GM21717 (cell line): Measurements from ENCODE around the gene DMAC2.
"Not testable (repeated sequence)": the region's sequence is repeated elsewhere in the genome, so short reads cannot be mapped to it uniquely, and the experiment has no call there.

Source experiments
- ATAC-seq: cut with Tn5 transposase; IDR thresholded peaks from one replicate; pipeline ENCODE4 v1.9.1; 2021; ENCODE audit warnings: mild to moderate bottlenecking, moderate library complexity; ENCODE audit not compliant: unreplicated experiment

Gene DMAC2

DNA sequence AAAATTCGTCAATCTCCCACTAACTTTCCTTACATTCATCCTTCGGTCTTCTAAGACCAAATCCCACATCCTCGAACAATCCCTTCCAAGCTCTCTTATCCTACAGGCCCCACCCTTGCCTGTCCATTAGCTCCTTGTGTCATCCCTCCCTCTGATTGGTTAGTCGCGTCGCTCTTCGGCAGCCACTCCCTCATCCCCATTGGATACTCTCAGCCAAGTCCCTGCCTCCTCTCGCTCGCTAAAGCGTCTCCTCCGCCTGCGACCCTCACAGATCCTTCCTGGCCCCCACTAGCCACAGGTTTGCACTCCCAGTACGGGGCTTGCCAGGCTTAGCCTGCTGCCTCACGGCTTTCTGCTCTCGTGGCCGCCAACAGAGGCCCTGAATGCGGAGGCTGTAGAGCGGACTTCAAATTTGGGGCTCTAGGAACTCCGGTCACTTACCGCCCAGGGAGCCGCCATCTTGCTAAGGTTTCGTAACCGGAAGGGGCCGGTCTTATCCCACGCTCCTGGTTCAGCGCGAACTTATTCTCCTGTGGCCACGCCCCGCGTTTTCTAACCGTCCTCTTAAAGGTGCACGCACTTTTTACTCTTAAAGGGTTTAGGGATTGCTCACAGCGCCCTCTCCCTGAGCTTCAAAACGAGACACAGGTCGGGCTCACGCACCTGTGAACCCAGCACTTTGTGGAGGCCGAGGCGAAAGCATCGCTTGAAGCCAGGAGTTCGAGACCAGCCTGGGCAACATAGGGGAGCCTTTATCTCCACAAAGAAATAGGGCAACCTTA is at the start of gene DMAC2:
Gene DMAC2, minus strand, starts transcription at position 472 of the 782 bp plus-strand sequence. Its CDS starts 13 bp downstream, at position 459.
- peak; percentile 72 for ATAC-seq

DNA sequence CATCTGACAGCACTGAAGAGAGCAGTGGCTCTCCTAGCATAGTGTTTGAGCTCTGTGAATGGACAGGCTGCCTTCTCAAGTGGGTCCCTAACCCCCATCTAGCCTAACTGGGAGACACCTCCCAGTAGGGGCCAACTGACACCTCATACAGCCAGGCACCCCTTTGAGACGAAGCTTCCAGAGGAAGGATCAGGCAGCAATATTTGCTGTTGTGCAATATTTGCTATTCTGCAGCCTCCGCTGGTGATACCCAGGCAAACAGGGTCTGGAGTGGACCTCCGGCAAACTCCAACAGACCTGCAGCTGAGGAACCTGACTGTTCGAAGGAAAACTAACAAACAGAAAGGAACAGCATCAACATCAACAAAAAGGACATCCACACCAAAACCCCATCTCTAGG is 47.2 kb upstream of the DMAC2 start:
- not testable (repeated sequence) for ATAC-seq

DNA sequence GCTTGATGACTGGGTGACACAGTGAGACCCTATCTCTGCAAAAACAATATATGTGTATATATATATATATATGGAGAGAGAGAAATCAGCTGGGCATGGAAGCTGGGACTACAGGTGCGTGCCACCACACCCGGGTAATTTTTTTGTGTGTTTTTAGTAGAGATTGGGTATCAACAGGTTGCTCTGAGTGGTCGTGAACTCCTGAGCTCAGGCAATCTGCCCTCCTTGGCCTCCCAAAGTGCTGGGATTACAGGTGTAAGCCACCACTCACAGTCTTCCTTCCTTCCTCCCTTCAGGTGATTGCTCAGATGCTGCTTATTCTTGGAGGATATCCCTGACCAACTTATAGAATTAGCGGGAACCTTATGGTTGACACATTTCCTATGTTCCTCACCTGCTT is 45.1 kb upstream of the DMAC2 start:
- ATAC-seq = no peak

DNA sequence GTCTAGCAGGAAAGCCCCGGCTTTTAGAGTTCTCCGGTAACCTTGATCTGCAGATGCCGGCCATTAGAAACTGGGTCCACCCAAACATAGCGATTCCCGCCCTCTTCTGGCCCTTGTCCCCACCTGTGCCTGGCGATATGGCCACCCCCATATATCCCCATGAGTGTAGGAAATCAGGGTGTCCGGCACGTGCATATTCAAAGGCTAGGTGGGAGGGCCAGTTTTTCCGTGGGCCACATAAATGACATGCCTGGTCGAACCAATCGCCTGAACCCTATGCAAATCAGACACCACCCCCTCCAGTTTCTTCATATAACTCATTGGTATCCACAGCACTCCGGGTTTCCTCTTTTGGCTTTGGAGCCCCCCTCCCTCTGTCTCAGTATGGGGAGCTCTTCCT is 40.6 kb upstream of the DMAC2 start:
- ATAC-seq = no peak

DNA sequence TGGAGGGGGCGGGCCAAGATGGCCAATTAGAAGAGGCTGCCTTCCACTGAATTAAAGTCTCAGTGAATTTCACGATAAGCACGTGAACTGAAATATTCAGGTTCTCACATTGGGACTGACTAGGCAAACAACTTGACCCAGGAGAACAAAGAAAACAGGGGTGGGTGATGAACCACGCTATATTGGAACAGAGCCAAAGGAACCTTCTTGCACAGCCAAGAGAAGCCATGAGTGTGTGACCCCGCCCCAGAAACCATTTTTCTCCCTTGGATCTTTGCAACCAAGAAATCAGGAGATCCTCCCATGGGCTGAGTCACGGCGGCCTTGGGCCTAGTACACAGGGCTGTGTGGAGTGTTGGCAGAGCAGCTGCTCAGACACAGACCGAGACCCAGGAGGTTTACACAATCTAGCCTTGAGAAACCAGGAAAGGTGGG is 40.1 kb upstream of the DMAC2 start:
- ATAC-seq = no peak

DNA sequence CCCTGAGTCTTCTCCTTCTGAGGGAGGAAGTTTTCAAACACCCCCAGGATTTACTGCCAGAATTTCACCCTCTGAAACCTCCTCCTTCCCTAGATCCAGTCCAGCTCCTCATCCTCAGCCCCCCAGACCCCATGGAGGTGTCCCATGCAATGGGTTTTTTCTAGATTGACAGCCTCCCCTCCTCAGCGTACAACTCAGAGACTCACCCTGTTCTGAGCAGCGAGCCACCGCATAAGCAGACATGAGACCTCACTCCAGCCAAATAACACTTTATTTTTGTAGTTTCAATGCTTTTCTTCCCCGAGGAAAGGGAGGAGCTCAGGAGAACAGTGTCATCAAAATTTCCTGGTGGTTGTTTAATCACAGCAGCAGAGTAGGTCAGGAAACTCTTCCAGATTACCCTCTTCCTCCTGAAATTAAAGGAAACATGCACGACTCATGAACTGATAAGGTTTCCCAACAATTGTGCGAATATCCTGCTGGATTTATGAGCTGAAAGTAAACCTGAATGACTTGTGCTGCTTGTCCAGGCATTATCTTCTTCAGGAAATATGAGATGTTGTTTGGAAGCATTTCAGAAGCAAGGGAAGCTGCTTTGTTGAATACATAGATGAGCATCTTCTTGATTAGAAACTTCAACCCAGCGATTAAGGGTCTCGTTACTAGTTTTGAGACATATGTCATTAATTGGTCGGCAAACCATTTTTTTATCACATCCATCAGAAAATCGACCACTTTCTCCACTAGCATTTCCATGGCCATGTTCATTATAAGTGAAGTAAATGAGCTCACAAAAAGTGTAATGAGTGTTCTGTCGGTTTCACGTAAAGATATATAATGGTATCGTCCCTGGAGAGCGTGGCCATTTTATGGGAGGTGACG is 39.4 kb upstream of the DMAC2 start:
- ATAC-seq = no peak

DNA sequence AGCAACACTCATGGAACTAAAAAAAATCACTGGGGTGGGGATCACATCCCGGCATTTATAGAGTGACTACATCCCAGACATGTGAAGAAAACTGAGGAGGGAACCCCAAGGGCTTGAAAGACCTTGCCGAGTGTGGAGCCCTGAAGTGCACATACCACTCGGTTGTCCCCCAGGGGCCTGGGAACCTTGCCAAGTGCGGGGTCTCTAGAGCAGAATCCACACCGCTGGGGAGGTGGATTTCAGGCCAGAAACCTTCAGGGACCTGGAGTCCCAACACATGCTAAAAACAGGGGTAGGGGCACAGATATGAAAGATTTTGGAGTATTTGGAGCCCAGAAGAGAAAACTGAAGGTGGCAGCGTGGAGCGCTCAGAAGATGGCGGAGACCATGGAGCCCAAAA is 38.5 kb upstream of the DMAC2 start:
- ATAC-seq = no peak

DNA sequence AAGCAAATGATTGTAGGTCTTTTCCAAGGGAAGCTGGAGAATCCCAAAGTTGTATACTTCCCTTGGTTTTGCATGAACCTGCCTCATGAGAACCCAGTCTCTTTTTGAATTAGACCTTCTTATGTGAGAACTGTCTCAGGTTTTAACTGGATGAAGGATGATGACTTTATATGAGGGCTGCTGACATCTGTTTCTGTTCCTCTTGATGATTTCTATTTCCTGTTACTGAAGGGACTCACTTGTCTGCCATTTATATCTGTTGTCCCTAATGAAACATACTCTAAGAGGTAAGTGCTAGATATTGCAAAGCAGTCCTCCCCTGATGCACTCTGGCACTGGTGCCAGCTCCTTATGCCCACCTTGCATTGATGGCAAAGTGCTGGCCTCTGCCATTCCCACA is 36.9 kb upstream of the DMAC2 start:
- no peak for ATAC-seq

DNA sequence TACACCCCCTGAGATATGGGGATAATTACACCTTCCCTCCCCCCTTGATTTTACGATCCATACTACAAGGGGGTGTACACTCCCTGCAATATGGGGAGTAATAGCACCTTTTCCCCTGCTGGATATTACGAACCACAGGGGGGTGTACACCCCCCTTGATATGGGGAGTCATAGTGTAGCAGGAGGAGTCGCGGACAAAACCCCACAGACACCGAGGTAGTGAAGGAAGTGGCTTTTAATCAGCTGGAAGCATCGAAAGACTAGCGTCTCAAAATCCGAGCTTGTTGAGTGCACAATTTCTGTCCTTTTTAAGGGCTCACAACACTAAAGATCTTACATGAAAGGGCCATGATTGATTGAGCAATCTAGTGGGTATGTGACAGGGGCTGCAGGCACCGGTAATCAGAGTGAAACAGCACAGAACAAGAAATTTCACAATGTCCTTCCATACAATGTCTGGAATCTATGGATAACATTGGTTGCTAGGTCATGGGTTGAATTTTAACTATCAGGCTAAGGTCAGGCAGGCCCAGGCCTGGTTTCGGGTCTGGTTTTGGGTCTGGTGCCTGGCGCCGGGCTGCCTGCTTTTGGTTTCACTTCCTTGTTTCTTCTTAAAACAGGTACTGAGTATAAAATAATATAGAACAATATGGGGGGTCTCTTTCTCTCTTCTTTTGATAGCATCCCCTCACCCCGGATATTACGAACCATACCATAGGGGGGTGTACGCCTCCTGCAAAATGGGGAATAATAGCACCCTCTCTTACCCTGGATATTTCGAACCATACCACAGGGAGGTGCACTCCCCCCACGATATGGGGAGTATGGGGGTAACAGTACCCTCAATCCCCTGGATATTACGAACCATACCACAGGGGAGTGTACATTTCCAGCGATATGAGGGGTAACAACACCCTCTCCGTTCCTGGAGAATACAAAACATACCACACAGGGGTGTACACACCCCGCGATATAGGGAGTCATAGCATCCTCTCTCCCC is 23.8 kb upstream of the DMAC2 start:
- ATAC-seq = not testable (repeated sequence)

DNA sequence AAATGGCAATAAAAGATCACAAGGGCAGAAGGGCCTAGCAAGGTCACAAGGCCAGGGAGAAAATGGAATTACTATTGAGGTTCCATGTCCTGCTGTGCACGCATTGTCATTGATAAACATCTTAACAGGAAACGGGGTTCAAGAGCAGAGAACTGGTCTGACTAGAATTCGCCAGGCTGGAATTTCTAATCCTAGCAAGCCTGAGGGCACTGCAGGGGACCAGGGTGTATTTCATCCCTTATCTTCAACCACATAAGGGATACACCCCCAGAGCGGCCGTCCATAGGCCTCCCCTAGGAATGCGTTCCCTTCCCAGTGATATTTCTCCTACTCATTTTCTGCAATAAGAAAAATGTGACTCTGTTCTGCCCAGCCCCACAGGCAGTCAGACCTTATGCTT is 22.8 kb upstream of the DMAC2 start:
- no peak for ATAC-seq

DNA sequence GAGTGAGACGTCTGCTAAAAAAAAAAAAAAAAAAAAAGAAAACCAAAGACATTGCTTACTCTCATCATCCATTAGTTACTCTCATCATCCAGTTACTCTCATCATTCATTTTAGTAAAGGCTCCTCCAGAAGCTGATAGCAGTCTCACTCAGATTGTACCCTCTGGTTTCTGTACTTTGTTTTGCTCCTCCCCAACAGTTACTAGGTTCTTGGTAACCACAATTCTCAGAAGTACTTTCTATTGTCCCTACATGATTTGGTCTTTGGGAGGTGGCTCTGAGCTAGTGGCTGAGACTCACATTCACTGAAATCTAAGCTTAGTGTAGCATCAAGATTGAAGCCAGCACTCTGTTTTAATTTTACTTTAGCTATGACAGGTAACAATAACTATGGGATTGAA is 17.5 kb upstream of the DMAC2 start:
- ATAC-seq = no peak

DNA sequence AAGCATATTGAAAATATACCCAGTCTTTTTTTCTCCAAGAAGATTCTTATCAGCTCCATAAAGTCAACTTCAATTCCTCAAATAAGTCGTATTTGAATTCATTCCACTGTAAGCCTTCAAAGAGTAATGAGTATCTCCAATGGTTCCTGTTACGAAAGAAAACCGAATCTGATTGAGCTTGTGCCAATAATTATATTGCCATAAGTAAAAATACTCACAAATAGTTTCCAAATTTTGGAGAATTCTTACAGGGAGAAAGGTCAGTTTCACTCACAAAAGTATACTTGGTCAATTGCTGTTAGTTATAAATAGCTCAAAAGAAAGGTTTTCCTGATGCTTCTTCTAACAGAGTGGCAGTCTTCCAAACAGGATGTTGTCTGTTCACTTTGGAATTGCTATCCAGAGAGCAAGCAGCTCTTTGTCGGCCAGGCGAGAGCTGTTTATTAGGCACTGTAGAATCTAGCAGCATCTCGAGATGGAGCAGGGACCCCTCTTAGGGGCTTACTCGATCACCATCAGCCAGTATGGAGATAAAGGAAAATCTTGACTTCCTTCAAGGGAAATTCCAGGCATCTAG is 16.7 kb upstream of the DMAC2 start:
- no peak for ATAC-seq

DNA sequence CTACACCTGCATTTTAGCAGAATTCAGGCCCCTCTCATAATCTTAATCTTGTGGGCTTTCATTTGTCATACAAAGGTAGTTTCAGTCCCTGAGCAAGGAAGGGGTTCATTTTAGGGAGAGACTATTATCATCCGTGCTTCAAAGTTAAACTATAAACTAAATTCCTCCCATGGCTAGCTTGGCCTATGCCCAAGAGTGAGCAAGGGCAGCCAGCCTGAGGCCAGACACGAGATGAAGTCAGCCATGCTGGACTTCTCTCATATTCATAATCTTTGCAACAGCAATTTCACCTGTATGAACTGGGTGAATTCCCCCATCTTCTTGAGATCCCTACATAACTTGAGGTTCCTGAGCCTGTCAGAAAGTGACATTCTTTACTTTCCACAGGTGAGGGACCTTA is 16.2 kb upstream of the DMAC2 start:
- ATAC-seq = no peak

DNA sequence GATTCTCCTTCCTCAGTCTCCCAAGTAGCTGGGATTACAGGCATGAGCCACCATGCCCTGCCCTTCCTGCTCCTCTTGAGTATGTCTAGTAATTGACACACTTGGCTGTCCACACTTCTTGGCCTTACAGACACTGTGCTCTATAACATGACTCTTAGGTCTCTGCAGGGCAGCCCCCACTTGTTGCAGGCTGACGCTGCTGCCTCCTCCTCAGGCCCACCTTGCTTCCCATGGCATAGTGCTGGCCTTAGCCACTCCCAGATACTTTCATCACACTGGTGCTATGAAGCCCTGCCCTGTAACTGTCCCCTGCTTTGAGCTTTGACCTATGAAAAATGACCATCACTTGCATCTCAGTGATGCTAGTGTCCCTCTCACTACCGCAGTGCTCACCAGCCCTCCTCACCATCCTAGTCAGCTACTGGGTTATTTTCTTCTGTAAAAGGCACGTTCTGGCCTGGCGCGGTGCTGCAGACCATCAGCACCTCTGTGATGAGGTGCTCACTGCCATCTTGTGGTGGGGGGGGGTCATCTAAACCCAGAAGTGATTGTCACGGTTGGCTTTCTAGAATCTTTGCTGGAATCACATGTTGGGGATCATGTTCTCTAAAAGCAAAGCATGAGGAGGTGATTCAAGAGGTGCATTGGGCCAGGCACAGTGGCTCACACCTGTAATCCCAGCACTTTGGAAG is 13.0 kb upstream of the DMAC2 start:
- ATAC-seq = no peak

DNA sequence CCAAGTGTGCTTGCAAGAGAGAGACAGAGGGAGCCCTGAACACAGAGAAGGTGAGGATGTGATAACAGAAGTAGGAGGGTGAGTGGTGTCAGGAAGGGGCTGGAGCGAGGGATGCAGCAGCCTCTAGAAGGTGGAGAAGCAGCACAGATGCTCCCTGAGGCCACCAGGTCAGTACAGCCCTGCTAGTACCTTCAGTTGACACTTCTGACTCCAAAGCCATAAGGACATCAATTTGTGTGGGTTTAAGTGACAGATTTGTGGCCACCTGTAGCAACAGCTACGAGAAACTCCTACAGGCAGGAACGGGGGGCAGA is 10.1 kb upstream of the DMAC2 start:
- ATAC-seq = no peak

DNA sequence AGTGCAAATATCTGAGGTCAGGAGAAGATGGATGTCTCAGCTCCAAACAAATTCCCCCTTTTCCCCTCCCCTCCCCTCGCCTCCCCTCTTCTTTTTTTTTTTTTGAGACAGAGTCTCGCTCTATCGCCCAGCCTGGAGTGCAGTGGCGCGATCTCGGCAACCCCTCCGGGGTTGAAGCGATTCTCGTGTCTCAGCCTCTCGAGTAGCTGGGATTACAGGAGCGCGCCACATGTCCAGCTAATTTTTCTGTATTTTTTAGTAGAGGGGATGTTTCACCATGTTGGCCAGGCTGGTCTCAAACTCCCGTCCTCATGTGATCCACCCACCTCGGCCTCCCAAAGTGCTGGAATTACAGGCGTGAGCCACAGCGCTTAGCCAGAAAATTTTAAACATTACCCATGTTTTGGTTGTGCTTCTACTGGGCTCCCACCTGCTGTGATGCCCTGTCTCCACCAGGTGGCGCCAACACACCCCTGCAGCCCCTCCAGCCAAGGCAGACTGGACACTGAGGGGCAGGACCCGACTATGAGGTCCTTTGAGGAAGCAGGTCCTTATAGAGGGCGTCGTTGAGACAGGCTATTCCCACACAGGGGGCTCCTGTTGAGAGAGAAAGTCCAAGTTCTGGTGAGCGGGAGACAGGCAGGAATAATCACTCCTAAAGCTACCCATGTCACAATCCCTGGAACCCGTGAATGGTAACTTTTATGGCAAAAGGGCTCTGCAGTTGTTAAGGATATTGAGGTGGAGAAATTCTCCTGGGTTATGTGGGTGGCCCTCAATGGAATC is 9.6 kb upstream of the DMAC2 start:
- no peak for ATAC-seq

DNA sequence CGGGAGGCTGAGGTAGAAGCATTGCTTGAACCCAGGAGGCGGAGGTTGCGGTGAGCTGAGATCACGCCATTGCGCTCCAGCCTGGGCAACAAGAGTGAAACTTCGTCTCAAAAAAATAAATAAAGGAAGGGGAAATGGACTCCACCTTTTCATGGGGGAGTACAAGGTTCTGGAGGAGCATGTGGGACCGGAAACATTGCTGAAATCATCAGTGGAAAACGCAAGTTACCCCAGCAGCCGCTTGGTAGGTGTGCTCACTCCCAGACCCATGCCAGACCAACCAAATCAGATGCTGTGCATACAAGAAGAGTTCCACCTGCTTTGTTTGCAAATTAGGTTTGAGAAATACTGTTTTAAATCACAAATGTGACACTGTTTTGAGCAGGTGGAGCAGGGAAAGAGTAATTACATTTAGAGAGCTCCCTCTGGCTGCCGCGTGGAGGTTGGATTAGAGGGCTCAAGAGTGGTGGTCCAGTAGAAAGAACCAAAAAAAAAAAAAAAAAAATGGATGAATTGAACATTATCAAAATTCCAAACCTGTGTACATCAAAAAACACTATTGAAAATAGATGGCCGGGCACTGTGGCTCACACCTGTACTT is 8.1 kb upstream of the DMAC2 start:
- ATAC-seq = no peak

DNA sequence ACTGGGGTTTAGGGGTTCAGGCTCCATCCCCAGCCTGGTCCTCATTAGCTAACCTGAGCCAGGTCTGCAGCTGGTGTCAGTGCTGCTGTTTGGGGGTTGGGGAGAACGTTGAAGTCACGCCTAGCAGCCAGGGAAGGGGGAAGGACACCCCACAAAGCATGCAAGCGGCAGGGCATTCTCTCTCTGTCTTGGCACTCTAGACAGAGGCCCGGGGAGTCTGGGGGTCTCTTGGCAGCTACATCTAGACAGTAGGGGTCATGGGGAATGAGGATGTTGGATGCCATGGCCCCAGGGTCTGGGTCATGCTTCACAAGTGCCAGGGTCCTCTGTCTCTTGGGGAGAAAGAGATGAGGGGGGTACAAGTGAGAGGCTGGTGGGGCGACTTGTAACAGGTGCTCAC is 5.9 kb upstream of the DMAC2 start:
- ATAC-seq = no peak
